KOPT-K1 (cell line): ENCODE results near the gene VAMP7.
"Not testable (repeated sequence)": the region's sequence is repeated elsewhere in the genome, so short reads cannot be mapped to it uniquely, and the experiment has no call there.

Source experiments
- H3K27ac ChIP-seq: fragments of 200-600 bp; sonication (generic); 2 replicates; pipeline ENCODE4 v1.5.1; 2016; ENCODE audit warnings: antibody characterized with exemption, mild to moderate bottlenecking, low read depth, low read length; ENCODE audit not compliant: poor library complexity, severe bottlenecking
- H3K36me3 ChIP-seq: fragments of 200-600 bp; sonication (generic); 2 replicates; pipeline ENCODE4 v1.5.1; 2017; ENCODE audit warnings: antibody characterized with exemption, mild to moderate bottlenecking, low read length, moderate library complexity; ENCODE audit not compliant: insufficient read depth
- H3K9me3 ChIP-seq: fragments of 200-600 bp; sonication (generic); 2 replicates; pipeline ENCODE4 v1.5.1; 2017; ENCODE audit warnings: antibody characterized with exemption, low read length, mild to moderate bottlenecking; ENCODE audit not compliant: insufficient read depth, poor library complexity, severe bottlenecking

VAMP7 gene

DNA sequence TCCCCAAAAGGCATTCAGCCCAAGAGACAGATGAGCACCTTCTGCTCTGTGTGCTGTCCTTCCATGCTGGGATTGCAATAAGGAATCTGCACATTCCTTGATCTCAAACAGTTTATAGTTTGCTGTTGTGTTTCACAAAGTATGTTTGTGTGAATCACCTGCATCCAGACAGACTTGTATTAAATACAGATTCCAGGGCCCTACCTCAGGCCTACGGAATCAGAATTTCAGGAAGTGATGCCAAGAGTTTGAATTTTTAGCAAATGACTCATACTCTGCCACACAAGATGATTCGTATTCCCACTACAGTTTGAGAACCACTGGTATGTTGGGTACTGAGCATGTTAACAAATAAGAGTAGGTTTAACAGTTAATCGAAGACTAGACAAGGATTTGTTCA lies 7.0 kb downstream of the VAMP7 start:
- H3K36me3 ChIP-seq, result peaks cover 31% of the 10 kb centered on the region
- H3K27ac ChIP-seq, result no peak overlapping the region
- no peaks in the 10 kb centered on the region for H3K9me3 ChIP-seq

DNA sequence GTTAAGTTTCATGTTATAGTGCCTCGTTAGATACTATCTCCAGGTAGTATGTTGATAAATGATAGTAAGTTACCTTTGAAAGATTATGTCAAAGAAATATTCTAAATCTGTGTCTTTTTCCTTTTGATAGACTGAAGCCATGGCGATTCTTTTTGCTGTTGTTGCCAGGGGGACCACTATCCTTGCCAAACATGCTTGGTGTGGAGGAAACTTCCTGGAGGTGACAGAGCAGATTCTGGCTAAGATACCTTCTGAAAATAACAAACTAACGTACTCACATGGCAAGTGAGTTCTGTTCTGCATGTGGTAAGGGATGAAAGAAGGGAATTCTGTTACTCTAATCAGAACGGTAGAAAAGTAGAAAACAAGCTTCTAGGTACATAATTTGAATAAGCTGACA lies 8.2 kb downstream of the VAMP7 start:
- Histone ChIP-seq H3K27ac (no peak overlapping the region), H3K36me3 (peaks cover 43% of the 10 kb centered on the region), H3K9me3 (no peaks in the 10 kb centered on the region)

DNA sequence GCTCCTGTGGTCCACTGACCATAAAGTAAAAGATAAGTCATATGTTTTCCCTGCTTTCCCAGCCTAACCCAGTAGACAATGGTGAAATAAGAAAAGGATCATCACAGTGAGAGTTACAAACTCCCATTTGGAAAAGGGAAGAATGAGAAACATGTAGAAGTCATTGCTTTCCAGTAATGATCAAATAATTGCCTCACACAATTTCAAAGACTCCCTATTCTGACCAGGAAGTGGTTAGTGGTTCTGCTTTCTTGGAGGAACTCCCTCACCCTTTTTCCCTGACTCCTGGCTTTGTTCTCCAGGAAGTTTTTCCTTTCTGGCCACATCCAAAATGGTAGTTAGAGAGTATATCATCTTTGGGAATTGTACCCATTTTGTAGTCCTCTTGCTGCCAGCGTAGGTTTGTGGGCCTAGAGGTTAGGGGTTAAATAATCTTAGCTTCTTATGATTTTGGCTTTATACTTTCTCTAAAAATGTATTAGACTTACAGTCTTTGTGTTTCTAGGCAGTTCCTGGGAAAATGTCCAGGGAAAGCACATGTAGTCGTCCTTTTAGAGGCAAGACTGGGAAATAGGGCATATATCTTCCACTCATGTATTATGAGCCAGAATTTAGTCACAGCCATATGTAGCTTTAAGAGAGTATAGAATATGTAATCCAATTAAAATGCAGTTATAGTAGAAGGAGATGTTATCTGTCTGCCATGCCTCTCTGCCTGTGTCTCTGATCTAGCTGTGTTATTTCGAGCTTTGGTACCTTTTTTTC lies 10.5 kb downstream of the VAMP7 start:
- Histone ChIP-seq H3K36me3 (peaks cover 64% of the 10 kb centered on the region), H3K27ac (no peak overlapping the region), H3K9me3 (no peaks in the 10 kb centered on the region)

DNA sequence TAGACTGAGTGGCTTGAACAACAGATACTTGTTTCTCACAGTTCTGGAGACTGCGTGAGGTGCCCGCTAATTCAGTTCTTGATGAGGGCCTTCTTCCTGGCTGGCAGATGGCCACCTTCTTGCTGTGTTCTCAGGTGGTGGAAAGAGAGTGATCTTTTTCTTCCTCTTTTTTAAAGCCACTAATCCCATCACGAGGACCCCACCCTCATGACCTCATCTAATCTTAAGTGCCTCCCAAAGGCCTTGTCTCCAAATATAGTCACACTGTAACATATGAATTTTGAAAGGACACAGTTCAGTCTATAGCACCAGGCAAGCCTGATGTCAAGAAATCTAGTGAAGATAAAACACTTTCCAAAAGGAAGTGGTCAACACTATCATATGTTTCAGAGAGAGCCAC lies 12.4 kb downstream of the VAMP7 start:
- Histone ChIP-seq H3K9me3 (no peaks in the 10 kb centered on the region), H3K36me3 (peaks cover 77% of the 10 kb centered on the region), H3K27ac (no peak overlapping the region)

DNA sequence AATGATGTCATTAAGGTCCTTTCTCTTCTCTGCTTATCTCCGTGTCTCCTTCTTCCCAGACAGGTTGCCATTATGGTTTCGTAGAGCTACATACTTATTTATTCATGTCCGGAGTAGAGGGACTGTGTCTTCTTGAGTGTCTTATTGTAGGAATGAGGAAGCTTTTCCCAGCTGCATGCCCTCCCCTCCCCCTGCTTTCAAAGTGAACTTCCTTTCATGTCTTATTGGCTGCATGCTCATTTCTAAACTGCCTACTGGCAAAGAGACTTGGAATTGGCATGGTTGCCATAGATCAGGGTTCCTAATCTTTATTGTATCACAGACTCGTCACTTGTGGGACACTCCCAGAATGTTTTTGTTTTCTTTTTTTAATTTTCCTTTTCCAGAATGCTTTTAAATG lies 15.4 kb downstream of the VAMP7 start:
- H3K27ac ChIP-seq, result no peak overlapping the region
- peaks cover 4% of the 10 kb centered on the region for H3K9me3 ChIP-seq
- peaks cover 83% of the 10 kb centered on the region for H3K36me3 ChIP-seq

DNA sequence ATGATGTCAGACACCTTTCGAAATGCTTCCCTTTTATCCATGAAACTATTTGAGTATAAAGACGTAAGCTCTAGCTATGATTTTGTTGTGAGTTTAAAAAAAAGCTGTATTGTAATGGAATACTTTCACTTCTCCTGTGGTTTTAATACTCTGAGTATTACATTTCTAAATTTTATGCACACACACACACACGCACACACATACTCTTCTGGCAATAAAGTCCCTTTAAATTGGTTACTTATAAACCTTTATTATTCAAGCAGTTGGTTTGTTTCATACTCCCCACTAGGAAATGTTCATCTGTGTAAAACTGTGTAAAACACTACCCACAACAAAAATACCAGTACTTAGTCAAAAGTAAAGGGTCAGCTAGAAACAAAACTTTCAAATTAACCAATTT lies 18.2 kb downstream of the VAMP7 start:
- H3K27ac ChIP-seq, result no peak overlapping the region

DNA sequence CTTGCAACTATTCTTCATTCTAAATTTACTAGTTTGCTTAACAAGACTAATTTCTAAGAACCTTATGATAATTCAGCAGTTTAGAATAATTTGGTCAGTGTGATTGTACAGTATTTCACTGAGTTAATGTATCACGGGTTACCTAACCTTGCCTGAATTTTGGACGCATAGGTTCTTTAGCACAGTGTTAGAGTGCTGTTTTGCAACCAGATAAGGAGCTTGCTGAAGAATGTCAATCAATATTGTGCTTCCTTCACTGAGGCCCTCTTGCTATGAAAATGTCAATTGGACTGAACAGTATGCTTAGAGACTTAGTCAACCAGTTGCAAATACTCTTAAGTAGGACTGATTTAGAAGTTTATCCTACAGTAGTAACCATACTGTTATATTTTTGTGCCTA lies 19.6 kb downstream of the VAMP7 start:
- Histone ChIP-seq H3K36me3 (peaks cover 45% of the 10 kb centered on the region), H3K9me3 (peaks cover 4% of the 10 kb centered on the region), H3K27ac (no peak overlapping the region)

More for the DNA sequence above, 18.2 kb downstream of the VAMP7 start:
- peaks cover 59% of the 10 kb centered on the region for H3K36me3 ChIP-seq
- H3K9me3 ChIP-seq, result peaks cover 4% of the 10 kb centered on the region

DNA sequence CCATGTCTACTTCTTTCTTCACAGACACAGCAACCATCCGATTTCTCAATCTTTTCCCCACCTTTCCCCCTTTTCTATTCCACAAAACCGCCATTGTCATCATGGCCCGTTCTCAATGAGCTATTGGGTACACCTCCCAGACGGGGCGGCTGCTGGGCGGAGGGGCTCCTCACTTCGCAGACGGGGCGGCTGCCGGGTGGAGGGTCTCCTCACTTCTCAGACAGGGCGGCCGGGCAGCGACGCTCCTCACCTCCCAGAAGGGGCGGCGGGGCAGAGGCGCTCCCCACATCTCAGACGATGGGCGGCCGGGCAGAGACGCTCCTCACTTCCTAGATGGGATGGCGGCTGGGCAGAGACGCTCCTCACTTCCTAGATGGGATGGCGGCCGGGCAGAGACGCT lies 26.5 kb downstream of the VAMP7 start:
- H3K27ac ChIP-seq, result not testable (repeated sequence)
- Histone ChIP-seq H3K36me3 (peaks cover 40% of the 10 kb centered on the region), H3K9me3 (peaks cover 25% of the 10 kb centered on the region)

DNA sequence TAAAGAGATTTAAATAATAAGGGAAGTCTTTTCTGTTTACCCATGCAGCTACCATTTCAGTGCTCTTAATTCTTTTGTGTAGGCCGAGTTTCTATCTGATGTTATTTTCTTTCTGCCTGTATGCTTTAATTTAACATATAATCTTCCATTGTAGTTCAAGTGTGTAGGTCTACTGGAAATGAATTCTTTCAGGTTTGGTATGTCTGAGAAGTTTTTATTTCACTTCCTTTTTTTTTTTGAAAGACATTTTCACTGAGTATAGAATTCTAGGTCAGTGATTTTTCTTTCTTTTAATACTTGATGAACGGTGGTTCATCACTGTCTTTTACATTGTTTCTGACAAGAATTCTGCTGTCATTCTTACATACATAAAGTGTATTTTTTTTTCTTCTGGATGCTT lies 42.1 kb downstream of the VAMP7 start:
- Histone ChIP-seq H3K27ac (no peak overlapping the region), H3K9me3 (peaks cover 6% of the 10 kb centered on the region), H3K36me3 (peaks cover 69% of the 10 kb centered on the region)

DNA sequence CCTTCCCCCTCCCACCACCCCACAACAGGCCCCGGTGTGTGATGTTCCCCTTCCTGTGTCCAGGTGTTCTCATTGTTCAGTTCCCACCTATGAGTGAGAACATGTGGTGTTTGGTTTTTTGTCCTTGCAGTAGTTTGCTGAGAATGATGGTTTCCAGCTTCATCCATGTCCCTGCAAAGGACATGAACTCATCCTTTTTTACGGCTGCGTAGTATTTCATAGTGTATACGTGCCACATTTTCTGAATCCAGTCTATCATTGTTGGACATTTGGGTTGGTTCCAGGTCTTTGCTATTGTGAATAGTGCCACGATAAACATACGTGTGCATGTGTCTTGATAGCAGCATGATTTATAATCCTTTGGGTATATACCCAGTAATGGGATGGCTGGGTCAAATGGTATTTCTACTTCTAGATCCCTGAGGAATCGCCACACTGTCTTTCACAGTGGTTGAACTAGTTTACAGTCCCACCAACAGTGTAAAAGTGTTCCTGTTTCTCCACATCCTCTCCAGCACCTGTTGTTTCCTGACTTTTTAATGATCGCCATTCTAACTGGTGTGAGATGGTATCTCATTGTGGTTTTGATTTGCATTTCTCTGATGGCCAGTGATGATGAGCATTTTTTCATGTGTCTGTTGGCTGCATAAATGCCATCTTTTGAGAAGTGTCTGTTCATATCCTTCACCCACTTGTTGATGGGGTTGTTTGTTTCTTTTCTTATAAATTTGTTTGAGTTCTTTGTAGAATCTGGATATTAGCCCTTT lies 49.9 kb downstream of the VAMP7 start:
- H3K36me3 ChIP-seq, result peaks cover 33% of the 10 kb centered on the region
- peaks cover 27% of the 10 kb centered on the region for H3K9me3 ChIP-seq
- not testable (repeated sequence) for H3K27ac ChIP-seq

DNA sequence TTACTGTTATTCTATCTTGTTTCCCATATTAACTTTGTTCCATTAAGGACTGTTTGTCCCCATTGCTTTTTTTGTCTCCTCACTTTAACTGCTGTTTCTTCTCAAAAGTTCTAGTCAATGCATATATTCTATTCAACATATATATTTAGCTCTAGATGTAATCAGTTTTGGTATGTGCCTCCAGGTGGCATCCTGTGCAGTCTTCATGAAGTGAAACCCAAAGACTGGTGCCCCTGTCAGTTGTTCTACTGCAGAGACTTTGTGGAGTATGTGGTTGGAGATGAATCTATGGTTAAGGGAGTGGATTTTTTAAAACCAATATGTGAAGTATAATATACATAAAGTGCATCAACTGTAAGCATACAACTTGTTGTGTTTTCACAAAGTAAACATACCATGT lies 57.0 kb downstream of the VAMP7 start:
- H3K27ac ChIP-seq, result no peak overlapping the region
- H3K36me3 ChIP-seq, result peaks cover 22% of the 10 kb centered on the region
- no peaks in the 10 kb centered on the region for H3K9me3 ChIP-seq

DNA sequence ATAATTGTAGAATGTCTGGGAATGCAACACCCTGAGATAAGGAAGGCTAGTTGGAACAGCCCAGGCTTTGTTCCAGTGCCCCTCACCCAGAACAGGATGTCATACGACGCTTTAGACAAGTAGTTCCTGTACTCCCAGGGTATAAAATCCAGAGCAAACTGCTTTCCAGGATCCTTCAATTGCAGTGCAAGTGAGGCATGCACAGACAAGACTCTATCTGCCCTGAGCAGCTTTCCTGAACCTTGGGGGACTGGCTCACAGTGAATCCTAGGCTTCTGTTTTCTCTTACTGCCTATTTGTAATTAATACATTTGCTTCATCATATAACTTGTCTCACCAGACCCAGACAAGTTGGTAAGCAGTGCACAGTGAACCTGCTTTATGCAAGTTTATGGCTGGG lies 68.0 kb downstream of the VAMP7 start:
- peaks cover 5% of the 10 kb centered on the region; the same call in 1 of the 2 replicates for H3K36me3 ChIP-seq
- no peaks in the 10 kb centered on the region for H3K9me3 ChIP-seq
- H3K27ac ChIP-seq, result no peak overlapping the region

DNA sequence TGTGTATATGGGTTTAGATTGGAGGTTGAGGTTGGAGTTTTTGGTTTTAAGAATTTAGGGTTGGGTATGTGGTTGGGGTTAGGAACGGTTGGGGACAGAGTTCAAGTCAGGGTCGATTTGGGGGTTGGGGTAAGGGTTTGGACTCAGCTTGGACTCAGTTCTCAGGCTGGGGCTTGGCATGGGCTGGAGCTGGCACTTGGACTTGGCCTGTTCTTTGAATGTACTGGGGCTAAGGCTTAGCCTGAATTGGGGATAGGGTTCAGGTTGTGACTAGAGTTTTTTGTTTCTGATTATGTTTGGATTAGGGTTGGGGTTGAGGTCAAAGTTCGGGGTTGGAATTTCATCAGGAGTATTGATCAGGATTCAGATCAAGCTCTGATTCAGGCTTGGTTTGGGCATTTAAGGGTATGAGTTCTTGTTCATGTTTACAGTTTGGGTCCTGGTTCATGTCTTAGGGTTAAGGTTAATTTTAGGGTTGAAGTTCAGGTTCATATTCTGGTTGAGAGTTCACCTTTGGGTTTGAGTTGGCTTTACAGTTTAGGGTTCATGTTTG lies 70.2 kb downstream of the VAMP7 start:
- Histone ChIP-seq H3K9me3 (no peaks in the 10 kb centered on the region), H3K27ac (no peak overlapping the region), H3K36me3 (no peaks in the 10 kb centered on the region)

DNA sequence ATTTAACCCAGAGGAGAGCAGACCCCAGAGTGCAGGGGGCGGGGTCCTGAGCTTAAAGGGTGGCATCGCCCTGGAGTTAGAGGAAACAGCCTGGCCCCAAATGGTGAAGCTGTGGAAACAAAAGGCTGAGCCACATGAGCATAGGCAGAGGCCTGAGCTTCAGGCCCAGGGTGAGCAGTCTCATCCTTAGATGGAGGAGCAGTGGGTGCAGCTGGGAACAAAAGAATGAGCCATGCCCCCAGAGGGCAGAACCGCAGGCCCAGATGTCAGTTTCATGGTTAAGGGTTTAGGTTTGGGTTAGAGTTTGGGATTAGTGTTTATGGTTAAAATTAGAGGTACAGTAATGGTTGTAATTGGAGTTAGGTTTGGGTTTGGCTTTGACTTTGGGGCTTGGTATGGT lies 71.9 kb downstream of the VAMP7 start:
- H3K27ac ChIP-seq, result no peak overlapping the region
- no peaks in the 10 kb centered on the region for H3K36me3 ChIP-seq
- H3K9me3 ChIP-seq, result no peaks in the 10 kb centered on the region

DNA sequence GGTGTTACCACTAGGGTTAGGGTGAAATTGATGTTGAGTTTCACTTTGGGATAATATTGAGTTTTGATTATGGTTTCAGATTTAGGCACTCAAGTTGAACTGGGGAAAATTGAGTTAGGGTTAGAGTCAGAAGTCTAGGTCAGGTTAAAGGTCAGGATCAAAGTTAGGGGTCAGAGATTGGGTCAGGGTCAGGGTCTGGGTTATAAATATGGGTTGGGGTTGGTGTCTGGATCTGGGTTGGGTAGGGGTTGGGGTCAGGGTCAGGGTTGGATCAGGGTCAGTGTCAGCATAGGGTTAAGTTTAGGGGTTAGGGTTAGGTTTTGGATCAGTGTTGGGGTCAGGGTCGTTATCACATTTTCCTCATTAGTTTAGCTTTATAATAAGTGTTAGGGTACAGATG lies 73.6 kb downstream of the VAMP7 start:
- no peaks in the 10 kb centered on the region for H3K9me3 ChIP-seq
- no peak overlapping the region for H3K27ac ChIP-seq
- no peaks in the 10 kb centered on the region for H3K36me3 ChIP-seq
